ENCODE data around the gene PCBP2. TPM values are rescaled to one million over a fixed set of nuclear protein-coding genes. Genes with fewer than 3 reads are reported as not detected.

Gene PCBP2
- total and polyA plus RNA-seq, 7 donors = 333 to 661 (median 403) TPM

DNA sequence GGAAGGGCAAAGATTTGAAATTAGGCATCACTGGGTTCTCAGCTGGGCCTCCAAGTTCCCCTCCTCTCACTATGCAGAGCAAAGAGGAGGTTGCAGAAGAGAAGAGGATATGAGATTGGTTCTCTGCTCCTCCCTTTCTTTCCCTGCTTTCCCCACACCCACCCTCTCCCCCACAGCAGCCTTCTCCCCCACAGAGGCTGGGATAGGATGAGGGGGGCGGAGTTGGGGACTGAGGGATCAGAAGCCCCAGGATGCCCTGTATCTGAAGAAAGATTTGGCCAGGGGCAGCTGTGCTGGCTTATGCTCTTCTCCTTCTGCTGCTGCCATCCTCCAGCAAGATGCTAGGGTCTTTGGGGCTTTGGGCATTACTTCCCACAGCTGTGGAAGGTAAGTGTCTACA lies 28.3 kb upstream of the PCBP2 start, which contains the start of gene AMHR2:
TSS of gene AMHR2 (plus strand) at position 259 of the 400 bp plus-strand sequence. CDS start at position 339, 80 bp downstream.
- H3K27ac ChIP-seq = no peak within 1 kb of the TSS
- H3K36me3 ChIP-seq = no peaks in the 10 kb centered on the region
- H3K4me1 ChIP-seq = peaks cover 0 to 9% (median 8%) of the 10 kb centered on the region in 4 donors
- no peaks in the 10 kb centered on the region for H3K27me3 ChIP-seq
- H3K4me3 ChIP-seq = no peak within 1 kb of the TSS
- intact Hi-C loops (cut with DNase I) = no loop called here
- TF ChIP-seq CTCF (IDR thresholded peaks at IDR 0.05) = no peak
- no peak for TF ChIP-seq EP300 (IDR thresholded peaks at IDR 0.05)
- no peak for TF ChIP-seq POLR2A (IDR thresholded peaks at IDR 0.05)
- WGBS, 2 donors = 94 to 100% methylated on average over 1 of the region's 1 CpG
- no peak for DNase-seq
- no peaks in the 10 kb centered on the region for H3K9me3 ChIP-seq

DNA sequence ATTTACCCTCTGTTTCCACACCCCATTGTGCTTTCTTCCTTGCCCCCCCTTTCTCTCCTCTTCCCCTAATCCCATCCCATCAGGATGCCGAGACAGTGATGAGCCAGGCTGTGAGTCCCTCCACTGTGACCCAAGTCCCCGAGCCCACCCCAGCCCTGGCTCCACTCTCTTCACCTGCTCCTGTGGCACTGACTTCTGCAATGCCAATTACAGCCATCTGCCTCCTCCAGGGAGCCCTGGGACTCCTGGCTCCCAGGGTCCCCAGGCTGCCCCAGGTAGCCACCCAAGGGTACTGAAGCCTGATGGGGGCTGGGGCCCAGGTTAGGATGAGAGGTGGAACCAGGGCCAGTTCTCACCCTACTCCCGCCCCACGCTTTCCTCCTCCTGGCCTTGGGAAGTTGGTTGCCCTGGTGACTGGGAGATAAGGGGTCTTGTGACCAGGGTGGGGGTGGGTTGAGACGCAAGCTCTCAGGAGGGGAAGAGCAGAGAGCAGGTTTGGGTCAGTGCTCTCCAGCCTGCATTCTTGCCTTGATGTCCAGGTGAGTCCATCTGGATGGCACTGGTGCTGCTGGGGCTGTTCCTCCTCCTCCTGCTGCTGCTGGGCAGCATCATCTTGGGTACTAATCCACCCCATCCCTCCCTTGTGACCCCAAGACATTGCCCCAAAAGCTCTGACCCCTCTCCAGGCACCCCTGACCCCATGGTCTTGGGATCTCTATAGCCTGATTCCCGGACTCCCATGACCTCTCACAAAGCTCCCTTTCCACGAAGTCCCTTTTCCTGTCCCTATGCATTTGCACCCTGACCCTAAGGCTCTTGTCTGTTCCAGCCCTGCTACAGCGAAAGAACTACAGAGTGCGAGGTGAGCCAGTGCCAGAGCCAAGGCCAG lies 27.0 kb upstream of the PCBP2 start:
- Histone ChIP-seq H3K27ac (no peak overlapping the region), H3K36me3 (no peaks in the 10 kb centered on the region), H3K4me1 (peaks cover 0 to 9% (median 8%) of the 10 kb centered on the region in 4 donors), H3K27me3 (no peaks in the 10 kb centered on the region), H3K9me3 (no peaks in the 10 kb centered on the region), H3K4me3 (no peak overlapping the region)
- no peak for DNase-seq
- intact Hi-C loops (cut with DNase I) = no loop called here
- 90 to 92% methylated on average over 9 of the region's 9 CpGs for WGBS, 2 donors
- TF ChIP-seq EP300 (IDR thresholded peaks at IDR 0.05) = no peak
- no peak for TF ChIP-seq POLR2A (IDR thresholded peaks at IDR 0.05)
- no peak for TF ChIP-seq POLR2AphosphoS5 (IDR thresholded peaks at IDR 0.05)
- TF ChIP-seq CTCF (IDR thresholded peaks at IDR 0.05) = no peak

GRCh38 chr12:53425515-53426150 lies 26.3 kb upstream of the PCBP2 start:
- no peak overlapping the region for H3K27ac ChIP-seq
- H3K4me3 ChIP-seq = no peak overlapping the region
- intact Hi-C loops (cut with DNase I) = no loop called here
- no peaks in the 10 kb centered on the region for H3K36me3 ChIP-seq
- peaks cover 0 to 9% (median 8%) of the 10 kb centered on the region in 4 donors for H3K4me1 ChIP-seq
- TF ChIP-seq POLR2A (IDR thresholded peaks at IDR 0.05) = no peak
- no peak for TF ChIP-seq EP300 (IDR thresholded peaks at IDR 0.05)
- TF ChIP-seq CTCF (IDR thresholded peaks at IDR 0.05) = no peak
- no peak for TF ChIP-seq POLR2AphosphoS5 (IDR thresholded peaks at IDR 0.05)
- no peaks in the 10 kb centered on the region for H3K27me3 ChIP-seq
- no peaks in the 10 kb centered on the region for H3K9me3 ChIP-seq
- 85 to 88% methylated on average over 11 of the region's 11 CpGs for WGBS, 2 donors
- no peak for DNase-seq

DNA sequence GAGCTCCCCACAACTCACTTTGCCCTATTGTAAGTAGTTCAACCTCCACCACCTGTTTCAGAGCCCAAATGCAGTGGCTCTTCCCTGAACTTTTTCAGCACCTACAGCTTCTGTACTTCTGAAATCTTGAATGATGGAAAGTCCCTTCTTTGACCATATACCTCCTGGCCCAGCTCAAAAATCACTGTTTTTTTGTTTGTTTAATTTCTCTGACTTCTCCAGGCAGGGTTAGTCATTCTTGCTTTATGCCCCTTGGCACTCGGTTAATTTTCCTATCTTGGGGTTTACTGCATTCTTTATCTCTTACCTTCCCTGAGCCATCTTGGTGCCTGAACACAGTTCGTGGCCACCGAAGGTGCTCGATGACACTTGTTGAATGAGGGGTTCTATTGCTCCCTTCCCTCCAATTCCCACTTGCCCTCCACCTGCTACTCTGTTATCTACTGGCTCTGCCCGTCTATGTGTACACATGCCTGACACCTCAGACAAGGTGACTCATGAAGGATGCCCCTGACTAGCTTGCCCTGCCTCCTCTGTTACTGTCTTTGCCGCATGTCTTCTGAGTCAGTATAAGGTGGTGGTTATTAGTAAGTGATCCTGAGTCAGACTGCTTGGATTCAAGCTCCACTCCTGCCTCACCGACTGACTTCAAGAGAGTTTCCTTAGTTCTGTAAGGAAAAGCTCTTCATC lies 23.9 kb upstream of the PCBP2 start:
- Histone ChIP-seq H3K4me1 (no peaks in the 10 kb centered on the region), H3K27ac (no peak overlapping the region), H3K36me3 (no peaks in the 10 kb centered on the region), H3K4me3 (no peak overlapping the region), H3K9me3 (no peaks in the 10 kb centered on the region), H3K27me3 (no peaks in the 10 kb centered on the region)
- DNase-seq = no peak
- intact Hi-C loops (cut with DNase I) = no loop called here
- WGBS, 2 donors = 65 to 86% methylated on average over 7 of the region's 7 CpGs
- TF ChIP-seq POLR2A (IDR thresholded peaks at IDR 0.05) (no peak), POLR2AphosphoS5 (IDR thresholded peaks at IDR 0.05) (no peak), CTCF (IDR thresholded peaks at IDR 0.05) (no peak), EP300 (IDR thresholded peaks at IDR 0.05) (no peak)
